Measurements from ENCODE around the gene KRTAP10-7.

KRTAP10-7 gene

DNA sequence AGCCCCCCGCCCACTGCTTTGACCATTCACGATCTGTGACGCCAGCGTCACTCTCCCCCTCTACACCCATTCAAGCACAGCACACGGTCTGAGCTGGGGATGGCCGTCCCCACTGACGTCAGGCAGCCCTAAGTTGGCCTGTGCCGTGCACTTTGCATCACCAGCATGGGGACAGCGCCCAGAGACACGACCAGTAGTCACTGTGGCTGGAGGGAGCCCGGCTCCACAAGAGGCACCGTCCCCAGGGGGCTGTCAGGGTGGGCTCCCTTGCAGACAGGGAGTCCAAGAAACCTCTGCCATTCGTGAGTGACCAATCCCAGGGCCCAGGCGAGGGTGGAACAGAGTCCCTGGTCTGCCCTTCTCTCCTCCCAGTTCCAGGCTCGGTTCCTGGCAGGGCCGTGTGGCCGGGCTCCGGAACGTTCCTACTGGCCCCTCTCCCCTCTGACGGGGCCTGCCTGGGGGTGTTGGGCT is 13.8 kb downstream of the KRTAP10-7 start:
- no peak for TF ChIP-seq REST (IDR thresholded peaks at IDR 0.05; ENCODE audit: insufficient read depth in 1 of 2, low read depth in 2 of 2, low read length in 2 of 2)
- TF ChIP-seq SIN3A (IDR thresholded peaks at IDR 0.05; ENCODE audit: borderline replicate concordance, insufficient read depth, low read length): no peak
- TF ChIP-seq TAF1 (IDR thresholded peaks at IDR 0.05; ENCODE audit: borderline replicate concordance, insufficient read depth, low read length): no peak
- TF ChIP-seq FOXP2 (optimal IDR thresholded peaks at IDR 0.05; ENCODE audit: borderline replicate concordance, extremely low read depth, extremely low read length, insufficient read depth): no peak
- TF ChIP-seq POLR2AphosphoS5 (IDR thresholded peaks at IDR 0.05; ENCODE audit: low read depth, low read length): no peak

DNA sequence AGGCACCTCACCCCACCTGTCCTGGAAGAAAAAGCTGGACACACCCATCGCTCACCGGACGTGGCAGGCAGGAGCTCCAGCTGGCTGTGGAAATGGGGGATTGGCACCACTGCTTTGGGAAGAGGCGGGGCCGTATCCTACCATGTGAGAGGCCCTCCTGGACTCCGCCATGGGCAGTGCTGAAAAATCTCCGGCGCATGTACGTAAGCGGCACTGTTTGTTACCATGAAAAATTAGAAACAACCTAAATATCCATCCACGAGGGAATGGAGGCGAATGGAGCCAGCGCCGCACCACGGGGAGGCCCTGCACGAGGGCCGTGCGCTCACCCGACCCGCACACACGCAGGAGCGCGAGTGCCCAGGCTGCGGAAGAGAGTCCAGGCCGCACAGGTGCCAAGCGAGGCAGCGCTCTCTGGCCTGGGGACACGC is 14.6 kb downstream of the KRTAP10-7 start:
- TF ChIP-seq FOXP2 (optimal IDR thresholded peaks at IDR 0.05; ENCODE audit: borderline replicate concordance, extremely low read depth, extremely low read length, insufficient read depth) (no peak), REST (IDR thresholded peaks at IDR 0.05; ENCODE audit: insufficient read depth in 1 of 2, low read depth in 2 of 2, low read length in 2 of 2) (no peak), SIN3A (IDR thresholded peaks at IDR 0.05; ENCODE audit: borderline replicate concordance, insufficient read depth, low read length) (no peak), TAF1 (IDR thresholded peaks at IDR 0.05; ENCODE audit: borderline replicate concordance, insufficient read depth, low read length) (no peak), POLR2AphosphoS5 (IDR thresholded peaks at IDR 0.05; ENCODE audit: low read depth, low read length) (no peak)

- TF ChIP-seq POLR2AphosphoS5 (IDR thresholded peaks at IDR 0.05; ENCODE audit: low read depth, low read length) (no peak), SIN3A (IDR thresholded peaks at IDR 0.05; ENCODE audit: borderline replicate concordance, insufficient read depth, low read length) (no peak), REST (IDR thresholded peaks at IDR 0.05; ENCODE audit: insufficient read depth in 1 of 2, low read depth in 2 of 2, low read length in 2 of 2) (no peak), FOXP2 (optimal IDR thresholded peaks at IDR 0.05; ENCODE audit: borderline replicate concordance, extremely low read depth, extremely low read length, insufficient read depth) (no peak), TAF1 (IDR thresholded peaks at IDR 0.05; ENCODE audit: borderline replicate concordance, insufficient read depth, low read length) (no peak)
Observed at GRCh38 chr21:44615466-44615865, 15.1 kb downstream of the KRTAP10-7 start.

DNA sequence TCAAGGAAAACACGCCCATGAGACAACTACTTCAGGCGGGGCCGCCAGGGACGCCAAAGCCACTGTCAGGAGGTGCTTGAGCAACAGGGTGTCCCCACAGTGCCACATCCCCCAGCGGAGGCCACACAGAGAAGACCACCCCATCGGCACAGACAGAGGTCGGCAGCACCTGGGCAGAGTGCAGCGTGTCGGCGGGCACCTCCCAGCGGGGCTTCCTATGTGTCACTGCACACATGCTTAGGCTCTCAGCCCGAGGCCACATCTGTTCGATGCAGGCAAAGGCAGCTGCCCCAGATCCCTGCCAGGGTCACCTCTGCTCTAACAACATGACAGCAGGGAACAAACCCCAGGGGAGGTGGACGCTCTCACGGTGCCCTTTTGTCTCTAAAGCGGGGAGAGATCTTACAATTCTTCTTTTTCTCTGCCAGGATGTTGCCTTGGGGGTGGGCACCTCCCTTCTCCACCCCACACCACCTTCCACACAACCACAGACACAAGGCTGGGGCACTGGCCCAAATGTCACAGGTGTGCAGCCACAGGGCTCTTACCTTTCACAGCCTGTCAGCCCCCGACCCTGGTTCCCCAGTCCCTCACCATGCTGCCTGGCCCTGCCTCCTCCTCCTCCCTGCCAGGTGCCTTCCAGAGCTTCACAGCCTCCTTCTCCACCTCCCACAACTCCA is 15.7 kb downstream of the KRTAP10-7 start:
- no peak for TF ChIP-seq SIN3A (IDR thresholded peaks at IDR 0.05; ENCODE audit: borderline replicate concordance, insufficient read depth, low read length)
- TF ChIP-seq TAF1 (IDR thresholded peaks at IDR 0.05; ENCODE audit: borderline replicate concordance, insufficient read depth, low read length): no peak
- TF ChIP-seq REST (IDR thresholded peaks at IDR 0.05; ENCODE audit: insufficient read depth in 1 of 2, low read depth in 2 of 2, low read length in 2 of 2): no peak
- no peak for TF ChIP-seq POLR2AphosphoS5 (IDR thresholded peaks at IDR 0.05; ENCODE audit: low read depth, low read length)
- no peak for TF ChIP-seq FOXP2 (optimal IDR thresholded peaks at IDR 0.05; ENCODE audit: borderline replicate concordance, extremely low read depth, extremely low read length, insufficient read depth)

Measured in PFSK-1 (cell line).